ENCODE results near the gene SLC10A3.
"Not testable (repeated sequence)": the region's sequence is repeated elsewhere in the genome, so short reads cannot be mapped to it uniquely, and the experiment has no call there.

The SLC10A3 gene

GRCh38 chrX:154506483-154507332, 16.3 kb upstream of the SLC10A3 start:
- ChIA-PET POLR2A (no interaction called here), CTCF (no interaction called here)
- no peak for DNase-seq (ENCODE audit: low read depth, low spot score)
- no peak for TF ChIP-seq CTCF (IDR thresholded peaks at IDR 0.05; ENCODE audit: insufficient read depth, low read length, missing control alignments)
- no peak overlapping the region for H3K4me3 ChIP-seq (ENCODE audit: low read depth, low read length)

- ChIA-PET CTCF (no interaction called here), POLR2A (interaction anchor here (0.8 kb wide), 1 partner anchor 20 kb away, joined by 3 read pairs; the partner anchor contains the start of gene UBL4A)
- no peak for DNase-seq (ENCODE audit: low read depth, low spot score)
- no peak overlapping the region for H3K4me3 ChIP-seq (ENCODE audit: low read depth, low read length)
- TF ChIP-seq CTCF (IDR thresholded peaks at IDR 0.05; ENCODE audit: insufficient read depth, low read length, missing control alignments), result no peak
Measured at GRCh38 chrX:154505734-154506133, 15.3 kb upstream of the SLC10A3 start.

- CTCF ChIA-PET, result no interaction called here
- POLR2A ChIA-PET, result no interaction called here
- no peak for TF ChIP-seq CTCF (IDR thresholded peaks at IDR 0.05; ENCODE audit: insufficient read depth, low read length, missing control alignments)
- DNase-seq (ENCODE audit: low read depth, low spot score), result no peak
- H3K4me3 ChIP-seq (ENCODE audit: low read depth, low read length), result no peak overlapping the region
Measured at GRCh38 chrX:154502989-154503388, 12.6 kb upstream of the SLC10A3 start.

- TF ChIP-seq CTCF (IDR thresholded peaks at IDR 0.05; ENCODE audit: insufficient read depth, low read length, missing control alignments), result no peak
- ChIA-PET POLR2A (interaction anchor here (0.9 kb wide), 1 partner anchor 12 kb away, joined by 3 read pairs; the partner anchor contains the start of gene SLC10A3), CTCF (no interaction called here)
- DNase-seq (ENCODE audit: low read depth, low spot score), result no peak
- H3K4me3 ChIP-seq (ENCODE audit: low read depth, low read length), result no peak overlapping the region
Measured at GRCh38 chrX:154502098-154502497, 11.7 kb upstream of the SLC10A3 start.

GRCh38 chrX:154501423-154501822, 11.0 kb upstream of the SLC10A3 start:
- DNase-seq (ENCODE audit: low read depth, low spot score); CTCF ChIA-PET; H3K4me3 ChIP-seq (ENCODE audit: low read depth, low read length): not testable (repeated sequence)
- POLR2A ChIA-PET, result interaction anchor here (0.9 kb wide), 1 partner anchor 11 kb away, joined by 3 read pairs; the partner anchor contains the start of gene SLC10A3

GRCh38 chrX:154496591-154497137, 6.2 kb upstream of the SLC10A3 start:
- CTCF ChIA-PET, result not testable (repeated sequence)

GRCh38 chrX:154495472-154495922, 5.1 kb upstream of the SLC10A3 start:
- no peak for DNase-seq (ENCODE audit: low read depth, low spot score)
- ChIA-PET CTCF (no interaction called here), POLR2A (no interaction called here)
- no peak for TF ChIP-seq CTCF (IDR thresholded peaks at IDR 0.05; ENCODE audit: insufficient read depth, low read length, missing control alignments)
- H3K4me3 ChIP-seq (ENCODE audit: low read depth, low read length), result no peak overlapping the region

More at GRCh38 chrX:154496591-154497137, 6.2 kb upstream of the SLC10A3 start:
- DNase-seq (ENCODE audit: low read depth, low spot score); H3K4me3 ChIP-seq (ENCODE audit: low read depth, low read length): not testable (repeated sequence)
- POLR2A ChIA-PET, result interaction anchor here (0.6 kb wide), 1 partner anchor 17 kb away, joined by 3 read pairs; no protein-coding TSS in a partner anchor

Data from AG04449 (cell line).